ENCODE results near the gene HUNK. TPM values are rescaled to one million over a fixed set of nuclear protein-coding genes. Genes with fewer than 3 reads are reported as not detected.

HUNK gene
- total RNA-seq, 2 experiments from 2014 or later, result 0.10 to 0.20 TPM

- peaks cover 4% of the 10 kb centered on the region for H3K27me3 Mint-ChIP-seq (ENCODE audit: low read depth)
- H3K4me3 Mint-ChIP-seq, result no peak overlapping the region
- no peak overlapping the region for H3K27ac Mint-ChIP-seq
- H3K9me3 Mint-ChIP-seq, result no peaks in the 10 kb centered on the region
- no peaks in the 10 kb centered on the region for H3K4me1 Mint-ChIP-seq (ENCODE audit: low read depth)
- DNase-seq, result no peak
- no peaks in the 10 kb centered on the region for H3K36me3 Mint-ChIP-seq (ENCODE audit: low read depth)
- intact Hi-C loops (cut with micrococcal nuclease), result no loop called here
- CTCF ChIA-PET, result no interaction called here
These were observed 113.4 kb downstream of the HUNK start for GRCh38 chr21:31986035-31986856.

GRCh38 chr21:31987696-31988095, 114.9 kb downstream of the HUNK start:
- intact Hi-C loops (cut with micrococcal nuclease), result no loop called here
- no peak overlapping the region for H3K27ac Mint-ChIP-seq
- no peaks in the 10 kb centered on the region for H3K4me1 Mint-ChIP-seq (ENCODE audit: low read depth)
- CTCF ChIA-PET, result interaction anchor here (0.6 kb wide), 1 partner anchor 553 kb away, joined by 3 read pairs; no protein-coding TSS in a partner anchor
- no peak for DNase-seq
- peaks cover 5% of the 10 kb centered on the region for H3K27me3 Mint-ChIP-seq (ENCODE audit: low read depth)
- H3K9me3 Mint-ChIP-seq, result no peaks in the 10 kb centered on the region
- H3K36me3 Mint-ChIP-seq (ENCODE audit: low read depth), result no peaks in the 10 kb centered on the region
- no peak overlapping the region for H3K4me3 Mint-ChIP-seq

GRCh38 chr21:31988492-31989290, 115.9 kb downstream of the HUNK start:
- no peak for DNase-seq
- Mint-ChIP-seq H3K27me3 (ENCODE audit: low read depth) (peaks cover 5% of the 10 kb centered on the region), H3K27ac (no peak overlapping the region), H3K4me1 (ENCODE audit: low read depth) (no peaks in the 10 kb centered on the region), H3K36me3 (ENCODE audit: low read depth) (no peaks in the 10 kb centered on the region), H3K4me3 (no peak overlapping the region), H3K9me3 (no peaks in the 10 kb centered on the region)
- CTCF ChIA-PET, result no interaction called here
- intact Hi-C loops (cut with micrococcal nuclease), result no loop called here

- CTCF ChIA-PET, result interaction anchor here (1.6 kb wide), 1 partner anchor 12 kb away, joined by 4 read pairs; no protein-coding TSS in a partner anchor
- intact Hi-C loops (cut with micrococcal nuclease), result loop anchor here (10.0 kb wide), 1 partner anchor 263 kb away; no protein-coding TSS in a partner anchor
These were observed 118.8 kb downstream of the HUNK start for GRCh38 chr21:31991356-31992331.

GRCh38 chr21:31992391-31992790, 119.6 kb downstream of the HUNK start:
- Mint-ChIP-seq H3K27me3 (ENCODE audit: low read depth) (peaks cover 3% of the 10 kb centered on the region), H3K9me3 (no peaks in the 10 kb centered on the region), H3K36me3 (ENCODE audit: low read depth) (no peaks in the 10 kb centered on the region), H3K27ac (no peak overlapping the region), H3K4me1 (ENCODE audit: low read depth) (no peaks in the 10 kb centered on the region), H3K4me3 (no peak overlapping the region)
- CTCF ChIA-PET, result interaction anchor here (1.6 kb wide), 1 partner anchor 11 kb away, joined by 4 read pairs; no protein-coding TSS in a partner anchor
- intact Hi-C loops (cut with micrococcal nuclease), result loop anchor here (10.0 kb wide), 1 partner anchor 262 kb away; no protein-coding TSS in a partner anchor
- DNase-seq, result no peak

More at GRCh38 chr21:31991356-31992331, 118.8 kb downstream of the HUNK start:
- H3K9me3 Mint-ChIP-seq, result no peaks in the 10 kb centered on the region
- no peak overlapping the region for H3K4me3 Mint-ChIP-seq
- DNase-seq, result no peak
- no peaks in the 10 kb centered on the region for H3K36me3 Mint-ChIP-seq (ENCODE audit: low read depth)
- no peak overlapping the region for H3K27ac Mint-ChIP-seq
- peaks cover 3% of the 10 kb centered on the region for H3K27me3 Mint-ChIP-seq (ENCODE audit: low read depth)
- H3K4me1 Mint-ChIP-seq (ENCODE audit: low read depth), result no peaks in the 10 kb centered on the region

- Mint-ChIP-seq H3K9me3 (no peaks in the 10 kb centered on the region), H3K4me3 (no peak overlapping the region), H3K27ac (no peak overlapping the region), H3K4me1 (ENCODE audit: low read depth) (no peaks in the 10 kb centered on the region), H3K27me3 (ENCODE audit: low read depth) (peaks cover 3% of the 10 kb centered on the region), H3K36me3 (ENCODE audit: low read depth) (no peaks in the 10 kb centered on the region)
- no peak for DNase-seq
- CTCF ChIA-PET, result interaction anchor here (0.7 to 1.0 kb wide), 2 partner anchors 9 to 1384 kb away, joined by 3 to 6 read pairs; no protein-coding TSS in a partner anchor
- intact Hi-C loops (cut with micrococcal nuclease), result loop anchor here (10.0 kb wide), 1 partner anchor 261 kb away; no protein-coding TSS in a partner anchor
These were observed 121.3 kb downstream of the HUNK start for GRCh38 chr21:31993826-31994825.

- intact Hi-C loops (cut with micrococcal nuclease), result loop anchor here (10.0 kb wide), 1 partner anchor 258 kb away; no protein-coding TSS in a partner anchor
- H3K4me3 Mint-ChIP-seq, result no peak overlapping the region
- peaks cover 1% of the 10 kb centered on the region for H3K4me1 Mint-ChIP-seq (ENCODE audit: low read depth)
- H3K27ac Mint-ChIP-seq, result no peak overlapping the region
- no peaks in the 10 kb centered on the region for H3K36me3 Mint-ChIP-seq (ENCODE audit: low read depth)
- H3K27me3 Mint-ChIP-seq (ENCODE audit: low read depth), result peaks cover 5% of the 10 kb centered on the region
- CTCF ChIA-PET, result no interaction called here
- no peak for DNase-seq
- H3K9me3 Mint-ChIP-seq, result no peaks in the 10 kb centered on the region
These were observed 124.4 kb downstream of the HUNK start for GRCh38 chr21:31997191-31997590.

GRCh38 chr21:31999810-32000468, 127.1 kb downstream of the HUNK start:
- H3K27ac Mint-ChIP-seq, result no peak overlapping the region
- no peak for DNase-seq
- H3K36me3 Mint-ChIP-seq (ENCODE audit: low read depth), result no peaks in the 10 kb centered on the region
- H3K27me3 Mint-ChIP-seq (ENCODE audit: low read depth), result peaks cover 2% of the 10 kb centered on the region
- H3K4me3 Mint-ChIP-seq, result no peak overlapping the region
- no peaks in the 10 kb centered on the region for H3K9me3 Mint-ChIP-seq
- CTCF ChIA-PET, result interaction anchor here (0.6 kb wide), 1 partner anchor 229 kb away, joined by 4 read pairs; no protein-coding TSS in a partner anchor
- intact Hi-C loops (cut with micrococcal nuclease), result loop anchor here (10.0 kb wide), 1 partner anchor 255 kb away; no protein-coding TSS in a partner anchor
- H3K4me1 Mint-ChIP-seq (ENCODE audit: low read depth), result peaks cover 1% of the 10 kb centered on the region

- intact Hi-C loops (cut with micrococcal nuclease), result no loop called here
These were observed 128.6 kb downstream of the HUNK start for GRCh38 chr21:32001390-32001789.

GRCh38 chr21:32003411-32003810, 130.6 kb downstream of the HUNK start:
- Mint-ChIP-seq H3K27ac (no peak overlapping the region), H3K4me3 (no peak overlapping the region), H3K27me3 (ENCODE audit: low read depth) (peaks cover 2% of the 10 kb centered on the region), H3K36me3 (ENCODE audit: low read depth) (no peaks in the 10 kb centered on the region), H3K9me3 (no peaks in the 10 kb centered on the region), H3K4me1 (ENCODE audit: low read depth) (peaks cover 1% of the 10 kb centered on the region)
- CTCF ChIA-PET, result interaction anchor here (0.9 to 1.2 kb wide), 2 partner anchors 9 to 12 kb away, joined by 3 to 4 read pairs; no protein-coding TSS in a partner anchor
- DNase-seq, result no peak
- intact Hi-C loops (cut with micrococcal nuclease), result no loop called here

More at GRCh38 chr21:32001390-32001789, 128.6 kb downstream of the HUNK start:
- DNase-seq, result no peak
- H3K4me3 Mint-ChIP-seq, result no peak overlapping the region
- no peaks in the 10 kb centered on the region for H3K9me3 Mint-ChIP-seq
- peaks cover 2% of the 10 kb centered on the region for H3K27me3 Mint-ChIP-seq (ENCODE audit: low read depth)
- H3K27ac Mint-ChIP-seq, result no peak overlapping the region
- H3K4me1 Mint-ChIP-seq (ENCODE audit: low read depth), result peaks cover 1% of the 10 kb centered on the region
- no peaks in the 10 kb centered on the region for H3K36me3 Mint-ChIP-seq (ENCODE audit: low read depth)
- CTCF ChIA-PET, result no interaction called here
